Measurements from ENCODE around the gene UBE2V1.
A peak's percentile ranks its signal among the peaks of the same experiment; 100 is the strongest.
"Not testable (repeated sequence)": the region's sequence is repeated elsewhere in the genome, so short reads cannot be mapped to it uniquely, and the experiment has no call there.

The UBE2V1 gene

GRCh38 chr20:50093240-50093639 is 19.7 kb downstream of the UBE2V1 start:
- no peak for DNase-seq

DNA sequence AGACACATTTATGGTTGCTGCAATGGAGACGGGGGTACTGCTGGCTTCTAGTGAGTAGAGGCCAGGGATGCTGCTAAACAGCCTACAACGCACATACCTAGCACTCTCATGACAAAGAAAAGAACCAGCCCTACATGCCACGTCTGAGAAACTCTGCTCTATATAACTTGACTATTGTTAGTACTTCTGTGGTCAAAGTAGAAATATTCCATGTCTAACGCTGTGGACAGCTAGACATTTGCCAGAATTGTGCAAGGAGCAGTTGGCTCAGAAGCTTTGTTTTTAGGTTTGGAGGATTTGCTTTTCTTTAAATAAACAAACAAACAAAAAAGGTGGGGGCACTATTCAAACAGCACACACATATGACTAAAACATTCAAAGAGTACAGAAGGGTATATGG is 20.5 kb downstream of the UBE2V1 start:
- DNase-seq, result no peak

GRCh38 chr20:50089787-50090177 is 23.2 kb downstream of the UBE2V1 start:
- no peak for DNase-seq

DNA sequence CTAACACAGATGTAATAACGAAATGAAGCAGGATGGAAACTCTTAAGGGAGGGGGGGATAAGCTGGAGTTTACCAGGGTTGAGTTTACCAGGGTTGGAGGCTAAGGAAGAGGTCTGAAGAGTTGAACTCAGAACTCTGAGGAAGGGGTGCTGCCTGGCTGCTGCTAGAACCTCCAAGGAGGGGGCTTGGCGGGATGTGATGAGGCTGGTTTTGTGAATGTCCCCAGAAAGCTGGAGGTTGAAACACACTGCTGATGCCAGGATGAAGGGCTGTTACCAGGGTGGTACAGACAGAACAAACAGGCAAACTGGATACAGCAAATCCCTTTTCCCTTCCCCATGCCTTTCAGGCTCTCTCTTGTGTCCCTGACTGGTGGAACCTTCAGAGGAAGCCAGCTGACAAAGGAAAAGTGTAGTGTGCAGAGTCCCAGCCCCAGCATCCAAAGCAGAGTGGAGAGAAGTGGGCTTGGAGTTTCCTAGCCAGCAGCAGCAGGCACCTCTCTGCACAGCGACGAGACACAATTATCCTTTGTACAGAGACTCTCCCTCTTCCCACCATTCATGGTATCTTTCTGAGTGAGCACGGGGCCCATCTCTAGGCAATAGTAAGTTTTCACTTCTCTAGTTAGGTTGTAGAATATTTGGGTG is 23.7 kb downstream of the UBE2V1 start:
- no peak for DNase-seq

- no peak for DNase-seq
These were observed 24.9 kb downstream of the UBE2V1 start for GRCh38 chr20:50088022-50088421.

- peak; percentile 61 for DNase-seq
These were observed 27.2 kb downstream of the UBE2V1 start for GRCh38 chr20:50085481-50086365.

- no peak for DNase-seq
These were observed 27.8 kb downstream of the UBE2V1 start for GRCh38 chr20:50085146-50085480.

GRCh38 chr20:50083034-50083433 is 29.9 kb downstream of the UBE2V1 start:
- DNase-seq, result no peak

DNA sequence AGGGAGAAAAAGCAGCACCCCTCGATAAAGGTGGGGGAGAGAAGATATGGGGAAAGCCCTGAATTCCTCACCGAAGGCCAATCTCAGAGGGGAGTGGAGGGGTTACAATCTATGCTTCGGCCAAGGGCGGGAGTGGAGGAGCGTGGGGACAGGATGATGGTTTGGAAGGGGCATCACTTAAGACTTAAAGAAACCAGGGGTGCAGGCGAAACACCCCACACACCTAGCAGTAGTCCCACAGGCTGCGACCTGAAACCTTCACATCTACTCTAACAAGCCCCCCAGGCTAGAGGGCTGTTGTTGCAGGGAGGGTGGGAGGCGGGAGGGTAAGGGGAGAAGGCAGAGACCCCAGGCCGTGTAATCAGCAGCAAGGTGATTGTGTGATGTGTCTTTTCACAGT is 30.9 kb downstream of the UBE2V1 start:
- DNase-seq, result not testable (repeated sequence)

DNA sequence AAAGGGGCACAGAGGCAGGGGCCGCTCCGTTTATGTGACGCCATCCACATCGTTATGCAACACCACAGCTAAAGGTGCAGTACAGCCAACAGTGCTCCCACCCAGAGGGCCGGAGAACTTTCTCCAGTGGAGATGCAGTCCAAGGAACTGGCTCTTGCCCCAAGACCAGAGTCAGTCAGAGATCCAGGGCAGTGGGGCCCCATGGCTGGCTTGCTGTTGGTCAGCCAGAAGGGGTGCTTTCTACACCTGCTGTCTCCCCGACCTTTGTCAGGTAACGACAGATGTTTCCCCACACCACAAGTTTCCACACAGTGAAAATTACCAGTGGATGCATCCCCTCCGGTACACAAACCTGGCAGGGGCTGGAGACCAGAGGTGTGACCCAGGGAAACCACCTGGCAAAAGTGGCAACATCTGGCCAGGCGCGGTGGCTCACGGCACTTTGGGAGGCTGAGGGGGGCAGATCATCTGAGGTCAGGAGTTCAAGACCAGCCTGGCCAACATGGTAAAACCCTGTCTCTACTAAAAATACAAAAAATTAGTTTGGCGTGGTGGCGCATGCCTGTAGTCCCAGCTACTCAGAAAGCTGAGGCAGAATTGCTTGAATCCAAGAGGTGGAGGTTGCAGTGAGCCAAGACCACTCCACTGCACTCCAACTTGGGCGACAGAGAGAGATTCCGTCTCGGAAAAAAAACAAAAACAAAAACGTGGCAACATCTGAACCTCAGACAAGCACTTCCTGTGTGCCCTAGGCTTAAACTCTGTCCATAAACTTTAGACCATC is 34.9 kb downstream of the UBE2V1 start:
- no peak for DNase-seq

- DNase-seq, result no peak
These were observed 39.5 kb downstream of the UBE2V1 start for GRCh38 chr20:50073500-50073899.

- DNase-seq, result peak; percentile 93
These were observed 41.7 kb downstream of the UBE2V1 start for GRCh38 chr20:50071039-50071888.

- DNase-seq, result no peak
These were observed 42.6 kb downstream of the UBE2V1 start for GRCh38 chr20:50070361-50070760.

DNA sequence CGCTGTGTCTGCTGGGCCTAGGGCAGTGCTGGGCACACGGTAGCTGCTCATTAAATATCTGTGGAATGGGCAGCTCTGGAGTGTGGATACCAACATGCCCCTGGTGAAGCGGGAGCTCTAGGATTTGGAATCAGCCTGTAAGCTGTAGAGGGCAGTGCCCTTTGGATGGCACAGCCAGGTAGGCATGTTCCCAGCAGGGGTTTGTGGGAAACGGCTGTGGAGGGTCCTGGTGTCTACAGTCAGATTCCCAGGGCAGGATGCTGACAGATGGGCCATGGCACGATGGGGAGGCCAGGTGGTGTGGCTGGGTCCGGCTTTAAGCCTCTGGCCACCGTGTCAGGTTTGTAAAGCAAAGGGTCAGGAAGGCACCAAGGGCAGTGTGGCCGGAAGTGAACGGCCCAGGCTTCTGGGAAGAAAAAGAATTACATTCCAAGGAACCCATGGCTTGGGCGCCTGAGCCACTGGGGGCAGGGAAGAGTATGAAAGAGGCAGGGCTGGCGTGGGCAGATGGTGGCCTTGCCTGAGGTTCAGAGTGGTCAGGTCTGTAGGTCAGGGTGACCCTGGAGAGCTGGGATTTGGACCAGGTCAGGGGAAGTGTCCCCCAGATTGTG is 44.8 kb downstream of the UBE2V1 start:
- no peak for DNase-seq

DNA sequence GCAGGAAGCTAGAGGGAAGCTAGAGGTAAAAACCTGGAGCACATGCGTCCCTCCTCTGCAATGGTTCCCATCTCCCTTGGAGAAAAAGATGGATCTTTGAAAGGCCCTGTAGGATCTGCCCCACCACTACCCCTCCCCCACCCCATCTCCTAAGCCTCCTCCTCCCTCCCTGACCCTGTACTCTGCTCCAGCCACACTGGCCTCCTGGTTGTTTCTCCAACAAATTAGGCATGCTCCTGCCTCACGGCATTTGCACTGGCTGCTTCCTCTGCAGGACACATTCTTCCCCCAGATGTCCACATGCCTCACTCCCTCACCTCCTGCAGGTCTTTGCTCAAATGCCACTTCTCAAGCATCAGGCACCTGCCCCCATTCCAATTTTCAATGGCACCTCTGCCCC is 45.5 kb downstream of the UBE2V1 start:
- no peak for DNase-seq

- DNase-seq, result no peak
These were observed 45.9 kb downstream of the UBE2V1 start for GRCh38 chr20:50067018-50067417.

DNA sequence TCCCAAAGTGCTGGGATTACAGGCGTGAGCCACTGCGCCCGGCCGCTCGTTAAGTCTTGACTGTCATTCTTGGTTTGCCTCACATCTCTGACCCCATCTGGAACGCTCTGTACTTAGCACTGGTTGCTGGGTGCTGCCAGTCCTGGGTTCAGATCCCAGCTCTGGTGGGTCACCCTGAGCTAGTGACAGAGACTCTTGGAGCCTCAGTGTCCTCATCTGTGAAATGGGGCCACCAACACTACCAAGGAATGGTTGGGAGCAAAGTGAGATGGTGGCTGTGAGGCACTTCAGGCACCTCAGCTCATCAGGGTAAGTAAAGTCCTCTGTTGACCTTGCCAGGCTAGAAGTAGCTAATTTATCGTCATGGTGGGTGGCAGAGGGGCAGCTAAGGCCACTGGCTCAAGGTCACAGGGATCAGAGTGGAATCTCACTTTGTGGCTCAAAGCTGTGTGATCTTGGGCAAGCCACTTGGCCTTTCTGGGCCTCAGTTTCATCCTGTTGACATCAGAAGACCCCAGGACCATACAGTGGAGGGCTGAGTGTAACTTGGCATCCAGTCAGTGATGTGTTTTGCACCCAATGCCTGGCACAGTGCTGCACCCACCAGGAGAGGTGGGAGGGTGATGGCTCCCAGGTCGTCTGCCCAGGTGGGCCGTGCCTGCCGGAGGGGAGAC is 46.7 kb downstream of the UBE2V1 start:
- DNase-seq, result no peak

- DNase-seq, result no peak
These were observed 47.7 kb downstream of the UBE2V1 start for GRCh38 chr20:50065325-50065615.

GRCh38 chr20:50063763-50064162 is 49.2 kb downstream of the UBE2V1 start:
- DNase-seq, result not testable (repeated sequence)

DNA sequence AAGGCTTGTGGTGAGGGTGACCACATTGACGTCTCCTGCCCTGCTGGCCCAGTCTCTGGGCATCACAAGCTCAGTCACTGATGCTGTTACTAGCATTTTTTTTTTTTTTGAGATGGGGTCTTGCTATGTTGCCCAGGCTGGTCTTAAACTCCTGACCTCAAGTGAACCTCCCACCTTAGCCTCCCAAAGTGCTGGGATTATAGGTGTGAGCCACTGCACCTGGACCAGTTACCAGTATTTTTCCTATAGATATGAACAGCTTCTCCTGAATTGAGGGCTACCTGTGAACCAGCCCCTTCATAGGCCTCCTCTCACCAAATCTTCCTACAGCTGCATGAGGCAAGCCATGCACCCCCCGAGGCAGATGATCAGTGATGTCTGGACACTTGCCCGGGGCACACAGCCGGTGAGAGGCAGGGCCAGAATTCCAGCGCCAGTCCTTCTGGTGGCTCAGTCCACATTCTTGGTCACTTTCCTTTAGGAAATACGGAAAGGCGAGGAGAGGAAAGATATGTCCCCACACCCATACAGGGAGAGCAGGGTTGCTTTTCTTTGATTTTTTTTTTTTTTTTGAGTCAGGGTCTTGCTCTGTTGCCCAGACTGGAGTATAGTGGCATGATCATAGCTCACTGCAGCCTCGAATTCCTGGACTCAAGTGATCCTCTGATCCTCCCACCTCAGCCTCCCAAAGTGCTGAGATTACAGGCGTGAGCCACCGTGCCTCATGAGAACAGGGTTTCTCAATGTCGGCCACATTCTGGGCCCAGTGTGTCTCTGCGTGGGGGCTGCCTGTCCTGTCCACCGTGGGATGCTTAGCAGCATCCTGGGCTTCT is 50.7 kb downstream of the UBE2V1 start:
- no peak for DNase-seq
